GM23338 (cell line): Measurements from ENCODE around the gene FLOT1. TPM values are rescaled to one million over a fixed set of nuclear protein-coding genes. Genes with fewer than 3 reads are reported as not detected.
"Not testable (repeated sequence)": the region's sequence is repeated elsewhere in the genome, so short reads cannot be mapped to it uniquely, and the experiment has no call there.

Experiments used
- ATAC-seq: fragments of 200-7000 bp; cut with Tn5 transposase; 3 replicates; pipeline ENCODE4 v1.9.1; 2020
- DNase-seq: peaks from one replicate; pipeline ENCODE4 v3.0.0-alpha.2; 2015; ENCODE audit warnings: low spot score
- H2AFZ ChIP-seq: fragments of 200-600 bp; sonication (generic); 2 replicates; pipeline ENCODE4 v1.8.0; 2016; ENCODE audit warnings: antibody characterized with exemption, mild to moderate bottlenecking, moderate library complexity
- H3F3A ChIP-seq: fragments of 200-600 bp; sonication (generic); replicated peaks from 2 replicates; pipeline ENCODE4 v1.8.0; 2017; ENCODE audit warnings: antibody characterized with exemption, mixed run types, low read depth
- H3K27ac ChIP-seq: fragments of 200-600 bp; sonication (generic); 2 replicates; pipeline ENCODE4 v1.6.1; 2016; ENCODE audit warnings: low read depth
- H3K27me3 ChIP-seq: fragments of 200-600 bp; sonication (generic); 2 replicates; pipeline ENCODE4 v1.8.0; 2016; ENCODE audit warnings: mild to moderate bottlenecking, mixed run types, moderate library complexity; ENCODE audit not compliant: insufficient read depth
- H3K36me3 ChIP-seq: fragments of 200-600 bp; sonication (generic); 2 replicates; pipeline ENCODE4 v1.8.0; 2016; ENCODE audit warnings: mild to moderate bottlenecking; ENCODE audit not compliant: insufficient read depth
- H3K4me1 ChIP-seq: fragments of 200-600 bp; sonication (generic); 2 replicates; pipeline ENCODE4 v1.8.0; 2016; ENCODE audit warnings: mild to moderate bottlenecking, moderate library complexity; ENCODE audit not compliant: insufficient read depth
- H3K4me2 ChIP-seq: fragments of 200-600 bp; sonication (generic); 2 replicates; pipeline ENCODE4 v1.7.1; 2017; ENCODE audit warnings: mixed run types
- H3K4me3 ChIP-seq: fragments of 200-600 bp; sonication (generic); 2 replicates; pipeline ENCODE4 v1.6.1; 2016; ENCODE audit warnings: mixed run types
- H3K79me2 ChIP-seq: fragments of 200-600 bp; sonication (generic); replicated peaks from 2 replicates; pipeline ENCODE4 v1.8.0; 2017; ENCODE audit warnings: mild to moderate bottlenecking; ENCODE audit not compliant: insufficient read depth
- H3K9me2 ChIP-seq: fragments of 200-600 bp; sonication (generic); 2 replicates; pipeline ENCODE4 v1.8.0; 2017; ENCODE audit not compliant: insufficient read depth
- H4K20me1 ChIP-seq: fragments of 200-600 bp; sonication (generic); replicated peaks from 2 replicates; pipeline ENCODE4 v1.8.0; 2017; ENCODE audit warnings: mild to moderate bottlenecking; ENCODE audit not compliant: insufficient read depth
- H3K27ac Mint-ChIP-seq: 2 replicates; pipeline ENCODE4 v1.8.0; 2020; ENCODE audit warnings: inconsistent platforms, mild to moderate bottlenecking, moderate library complexity, mixed read lengths
- H3K27me3 Mint-ChIP-seq: 3 replicates; pipeline ENCODE4 v1.8.0; 2022; ENCODE audit warnings: low read depth, mild to moderate bottlenecking, moderate library complexity, mixed read lengths, inconsistent platforms; ENCODE audit not compliant: insufficient read depth, poor library complexity
- H3K36me3 Mint-ChIP-seq: 3 replicates; pipeline ENCODE4 v1.8.0; 2021; ENCODE audit warnings: low read depth, mild to moderate bottlenecking, inconsistent platforms, moderate library complexity, mixed read lengths
- H3K4me1 Mint-ChIP-seq: 3 replicates; pipeline ENCODE4 v1.8.0; 2020; ENCODE audit warnings: mild to moderate bottlenecking, inconsistent platforms, mixed read lengths
- H3K4me3 Mint-ChIP-seq: 3 replicates; pipeline ENCODE4 v1.8.0; 2021; ENCODE audit warnings: moderate library complexity, mild to moderate bottlenecking, inconsistent platforms, mixed read lengths
- H3K9me3 Mint-ChIP-seq: 3 replicates; pipeline ENCODE4 v1.8.0; 2020; ENCODE audit warnings: moderate library complexity, mild to moderate bottlenecking, inconsistent platforms, mixed read lengths
- CREB1 ChIP-seq: fragments of 250-450 bp; sonication (Bioruptor Pico); IDR thresholded peaks from 2 replicates; pipeline ENCODE4 v1.5.0; 2020; ENCODE audit warnings: low read depth, mild to moderate bottlenecking, moderate library complexity
- JUNB ChIP-seq: IDR thresholded peaks from one replicate; pipeline ENCODE4 v1.6.1; 2016; ENCODE audit warnings: antibody characterized with exemption; ENCODE audit not compliant: unreplicated experiment
- NANOG ChIP-seq: IDR thresholded peaks from 2 replicates; pipeline ENCODE4 v1.6.1; 2016; ENCODE audit warnings: antibody characterized with exemption, borderline replicate concordance
- POLR2AphosphoS5 ChIP-seq: IDR thresholded peaks from 2 replicates; pipeline ENCODE4 v1.6.1; 2016; ENCODE audit warnings: antibody characterized with exemption, low read depth
- ZNF114 ChIP-seq: fragments of 250-450 bp; sonication (Bioruptor Pico); IDR thresholded peaks from 2 replicates; pipeline ENCODE4 v1.5.0; 2020; ENCODE audit warnings: mild to moderate bottlenecking, moderate library complexity
- polyA plus RNA-seq: library from polyadenylated mRNA; unstranded; fragments of >200 nt; fragmentation: Nextera tagmentation; extraction: Ambion mirVana; gene quantifications from 2 replicates; pipeline ENCODE4 v1.2.1, GENCODE V29; 2016
- total RNA-seq: library from RNA; depleted of rRNA; stranded (reverse); fragments of >200 nt; shearing (Covaris generic); gene quantifications from 2 replicates; pipeline ENCODE4 v1.2.3, GENCODE V29; 2014
- TF ChIP-seq, protein P1 (sequence below): IDR thresholded peaks from 2 replicates; pipeline ENCODE4 v1.6.1; 2016; ENCODE audit warnings: antibody characterized with exemption
- TF ChIP-seq, protein P2 (sequence below), 2 experiments: fragments of 200-600 bp in 1 of 2; sonication (generic) in 1 of 2; conservative IDR thresholded peaks; 2 replicates each; pipeline versions ENCODE4 v1.5.1 to v1.6.1; 2016 to 2017; ENCODE audit warnings: antibody characterized with exemption in 2 of 2, low read depth in 2 of 2, mild to moderate bottlenecking in 2 of 2, moderate library complexity in 1 of 2

Gene FLOT1
- total and polyA plus RNA-seq, 2 experiments from 2014 or later = 72.2 to 94.5 TPM

GRCh38 chr6:30756405-30757003, 14.0 kb upstream of the FLOT1 start:
- H4K20me1 ChIP-seq, H2AFZ ChIP-seq, H3K27ac Mint-ChIP-seq, H3K9me2 ChIP-seq, ATAC-seq, H3K79me2 ChIP-seq, H3K9me3 Mint-ChIP-seq, H3K4me3 Mint-ChIP-seq, DNase-seq, H3K4me1 ChIP-seq, H3K4me3 ChIP-seq, H3K36me3 Mint-ChIP-seq, H3K27me3 Mint-ChIP-seq, H3K27me3 ChIP-seq, H3F3A ChIP-seq, H3K36me3 ChIP-seq, H3K4me1 Mint-ChIP-seq, H3K27ac ChIP-seq, H3K4me2 ChIP-seq: not testable (repeated sequence)

DNA sequence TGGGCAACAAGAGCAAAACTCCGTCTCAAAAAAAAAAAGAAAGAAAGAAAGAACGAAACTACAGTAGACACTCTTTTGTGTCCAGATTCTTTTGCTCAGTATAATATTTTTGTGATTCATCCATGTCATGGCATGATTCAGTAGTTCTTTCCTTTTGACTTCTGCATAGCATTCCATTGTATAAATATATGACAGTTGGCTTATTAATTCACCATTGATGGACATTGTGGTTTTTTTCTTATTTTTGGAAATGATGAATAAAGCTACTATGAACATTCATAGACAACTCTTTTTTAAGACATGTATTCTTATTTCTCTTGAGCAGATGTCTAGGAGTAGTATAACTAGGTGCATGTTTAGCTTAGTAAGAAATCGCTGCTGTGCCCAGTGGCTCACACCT, 12.1 kb upstream of the FLOT1 start:
- no peaks in the 10 kb centered on the region for H3K4me1 ChIP-seq
- H4K20me1 ChIP-seq = no peaks in the 10 kb centered on the region; the same call in 1 of the 2 replicates
- no peaks in the 10 kb centered on the region for H3K9me2 ChIP-seq
- H3K36me3 Mint-ChIP-seq = no peaks in the 10 kb centered on the region
- no peaks in the 10 kb centered on the region for H3K27me3 ChIP-seq
- H3K4me3 ChIP-seq = no peak overlapping the region
- no peak for TF ChIP-seq JUNB
- no peak for TF ChIP-seq CREB1 (CRISPR knock-in tag)
- TF ChIP-seq ZNF114 (CRISPR knock-in tag) = no peak
- TF ChIP-seq NANOG = no peak
- TF ChIP-seq, protein P1, sequence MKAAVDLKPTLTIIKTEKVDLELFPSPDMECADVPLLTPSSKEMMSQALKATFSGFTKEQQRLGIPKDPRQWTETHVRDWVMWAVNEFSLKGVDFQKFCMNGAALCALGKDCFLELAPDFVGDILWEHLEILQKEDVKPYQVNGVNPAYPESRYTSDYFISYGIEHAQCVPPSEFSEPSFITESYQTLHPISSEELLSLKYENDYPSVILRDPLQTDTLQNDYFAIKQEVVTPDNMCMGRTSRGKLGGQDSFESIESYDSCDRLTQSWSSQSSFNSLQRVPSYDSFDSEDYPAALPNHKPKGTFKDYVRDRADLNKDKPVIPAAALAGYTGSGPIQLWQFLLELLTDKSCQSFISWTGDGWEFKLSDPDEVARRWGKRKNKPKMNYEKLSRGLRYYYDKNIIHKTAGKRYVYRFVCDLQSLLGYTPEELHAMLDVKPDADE = no peak
- TF ChIP-seq, protein P2, sequence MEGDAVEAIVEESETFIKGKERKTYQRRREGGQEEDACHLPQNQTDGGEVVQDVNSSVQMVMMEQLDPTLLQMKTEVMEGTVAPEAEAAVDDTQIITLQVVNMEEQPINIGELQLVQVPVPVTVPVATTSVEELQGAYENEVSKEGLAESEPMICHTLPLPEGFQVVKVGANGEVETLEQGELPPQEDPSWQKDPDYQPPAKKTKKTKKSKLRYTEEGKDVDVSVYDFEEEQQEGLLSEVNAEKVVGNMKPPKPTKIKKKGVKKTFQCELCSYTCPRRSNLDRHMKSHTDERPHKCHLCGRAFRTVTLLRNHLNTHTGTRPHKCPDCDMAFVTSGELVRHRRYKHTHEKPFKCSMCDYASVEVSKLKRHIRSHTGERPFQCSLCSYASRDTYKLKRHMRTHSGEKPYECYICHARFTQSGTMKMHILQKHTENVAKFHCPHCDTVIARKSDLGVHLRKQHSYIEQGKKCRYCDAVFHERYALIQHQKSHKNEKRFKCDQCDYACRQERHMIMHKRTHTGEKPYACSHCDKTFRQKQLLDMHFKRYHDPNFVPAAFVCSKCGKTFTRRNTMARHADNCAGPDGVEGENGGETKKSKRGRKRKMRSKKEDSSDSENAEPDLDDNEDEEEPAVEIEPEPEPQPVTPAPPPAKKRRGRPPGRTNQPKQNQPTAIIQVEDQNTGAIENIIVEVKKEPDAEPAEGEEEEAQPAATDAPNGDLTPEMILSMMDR (conservative IDR thresholded peaks at IDR 0.05; ENCODE audit: low read depth in 2 of 2) = no peak
- no peak for TF ChIP-seq POLR2AphosphoS5
- H3K4me2 ChIP-seq = no peak overlapping the region
- DNase-seq = no peak
- H3K4me1 Mint-ChIP-seq = peaks cover 3% of the 10 kb centered on the region; the same call in 2 of the 3 replicates
- H3K27ac ChIP-seq = no peak overlapping the region
- H3K27ac Mint-ChIP-seq = no peak overlapping the region
- peaks cover 4% of the 10 kb centered on the region for H3K27me3 Mint-ChIP-seq
- H3K9me3 Mint-ChIP-seq = no peaks in the 10 kb centered on the region
- H3K79me2 ChIP-seq = no peaks in the 10 kb centered on the region
- no peaks in the 10 kb centered on the region for H3F3A ChIP-seq
- H3K4me3 Mint-ChIP-seq = no peak overlapping the region
- H2AFZ ChIP-seq = no peak overlapping the region
- no peak for ATAC-seq
- H3K36me3 ChIP-seq = no peaks in the 10 kb centered on the region
